Effector memory CD8-positive, alpha-beta T cell (primary cell): Measurements from ENCODE around the gene CXCL13.
"Not testable (repeated sequence)": the region's sequence is repeated elsewhere in the genome, so short reads cannot be mapped to it uniquely, and the experiment has no call there.

Experiments used
- ATAC-seq: fragments of 150-1000 bp; cut with Tn5 transposase; replicated peaks from 2 replicates; pipeline ENCODE4 v1.10.0; 2021; ENCODE audit warnings: mild to moderate bottlenecking, moderate library complexity
- DNase-seq, 3 experiments: peaks; one replicate each; pipeline ENCODE4 v3.0.0; 2021
- H3K27ac Mint-ChIP-seq, 2 donors: one replicate each; pipeline ENCODE4 v1.8.0; 2022; ENCODE audit warnings: mild to moderate bottlenecking in 2 of 2, mixed read lengths in 2 of 2, moderate library complexity in 2 of 2
- H3K27me3 Mint-ChIP-seq, 2 donors: one replicate each; pipeline ENCODE4 v1.8.0; 2022; ENCODE audit warnings: mixed read lengths in 2 of 2
- H3K36me3 Mint-ChIP-seq: one replicate; pipeline ENCODE4 v1.8.0; 2022; ENCODE audit warnings: mild to moderate bottlenecking, moderate library complexity, mixed read lengths; ENCODE audit not compliant: insufficient read depth
- H3K4me1 Mint-ChIP-seq, 2 donors: one replicate each; pipeline ENCODE4 v1.8.0; 2022; ENCODE audit warnings: low read depth in 2 of 2, mixed read lengths in 2 of 2
- H3K4me3 Mint-ChIP-seq, 2 donors: one replicate each; pipeline ENCODE4 v1.8.0; 2022; ENCODE audit warnings: mild to moderate bottlenecking in 2 of 2, mixed read lengths in 2 of 2, moderate library complexity in 2 of 2
- H3K9me3 Mint-ChIP-seq, 2 donors: one replicate each; pipeline ENCODE4 v1.8.0; 2022; ENCODE audit warnings: mixed read lengths in 2 of 2
- total RNA-seq, 9 experiments: gene quantifications; one replicate each; lab custom pipeline; 2026; lab: John Stamatoyannopoulos, UW

The CXCL13 gene, protein sequence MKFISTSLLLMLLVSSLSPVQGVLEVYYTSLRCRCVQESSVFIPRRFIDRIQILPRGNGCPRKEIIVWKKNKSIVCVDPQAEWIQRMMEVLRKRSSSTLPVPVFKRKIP
- total RNA-seq: 0 to 0.30 (median 0) reads per million in 9 experiments

GRCh38 chr4:77605210-77605902 lies at the start of gene CXCL13:
Gene CXCL13, plus strand, starts transcription at chr4:77605820. Its CDS starts 46 bp downstream, at chr4:77605866.
- ATAC-seq: no peak
- H3K36me3 Mint-ChIP-seq: no peaks in the 10 kb centered on the region
- no peak within 1 kb of the TSS for H3K4me3 Mint-ChIP-seq
- H3K27me3 Mint-ChIP-seq: peaks cover 6 to 8% of the 10 kb centered on the region in 2 donors
- no peaks in the 10 kb centered on the region for H3K9me3 Mint-ChIP-seq
- H3K4me1 Mint-ChIP-seq: no peaks in the 10 kb centered on the region
- H3K27ac Mint-ChIP-seq: no peak within 1 kb of the TSS
- no peak for DNase-seq

DNA sequence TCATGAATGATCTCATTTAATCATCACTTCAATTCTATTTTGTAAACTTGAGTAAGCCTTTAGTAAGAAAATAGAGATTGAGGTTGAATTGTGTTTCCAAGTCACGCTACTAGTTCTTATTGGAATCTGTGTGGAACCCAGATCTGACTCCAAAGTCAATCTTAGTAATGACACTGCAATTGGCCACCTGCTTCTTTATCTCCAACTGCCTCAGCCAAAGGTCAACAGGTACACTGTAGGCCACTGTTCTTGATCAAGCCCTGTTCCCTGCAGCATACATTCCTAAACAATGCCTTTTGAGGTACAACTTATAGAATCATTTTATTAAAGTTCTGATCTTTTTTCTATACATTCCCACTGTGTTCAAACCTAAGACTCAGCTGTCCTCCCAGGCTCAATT lies 45.5 kb upstream of the CXCL13 start:
- no peak for DNase-seq
- peaks cover 5 to 11% of the 10 kb centered on the region in 2 donors for H3K27me3 Mint-ChIP-seq
- no peaks in the 10 kb centered on the region for H3K9me3 Mint-ChIP-seq
- no peak for ATAC-seq
- H3K36me3 Mint-ChIP-seq: no peaks in the 10 kb centered on the region
- no peak overlapping the region for H3K4me3 Mint-ChIP-seq
- peaks cover 0 to 1% of the 10 kb centered on the region in 2 donors for H3K4me1 Mint-ChIP-seq
- H3K27ac Mint-ChIP-seq: no peak overlapping the region

DNA sequence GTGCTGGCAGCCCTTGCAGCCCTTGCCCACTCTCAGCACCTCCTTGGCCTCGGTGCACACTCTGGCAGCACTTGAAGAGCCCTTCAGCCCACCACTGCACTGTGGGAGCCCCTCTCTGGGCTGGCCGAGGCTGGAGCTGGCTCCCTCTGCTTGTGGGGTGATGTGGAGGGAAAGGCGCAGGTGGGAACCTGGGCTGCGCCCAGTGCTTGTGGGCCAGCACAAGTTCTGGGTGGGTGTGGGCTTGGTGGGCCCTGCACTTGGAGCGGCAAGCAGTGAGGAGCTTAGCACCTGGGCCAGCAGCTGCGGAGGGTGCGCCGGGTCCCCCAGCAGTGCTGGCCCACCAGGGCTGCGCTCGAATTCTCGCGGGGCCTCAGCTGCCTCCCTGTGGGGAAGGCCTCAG lies 43.9 kb upstream of the CXCL13 start:
- H3K4me3 Mint-ChIP-seq, H3K27ac Mint-ChIP-seq, ATAC-seq, DNase-seq, H3K4me1 Mint-ChIP-seq, H3K9me3 Mint-ChIP-seq, H3K36me3 Mint-ChIP-seq: not testable (repeated sequence)
- peaks cover 6 to 11% of the 10 kb centered on the region in 2 donors for H3K27me3 Mint-ChIP-seq

GRCh38 chr4:77564231-77564630 lies 41.4 kb upstream of the CXCL13 start:
- Mint-ChIP-seq H3K4me1 (peaks cover 0 to 1% of the 10 kb centered on the region in 2 donors), H3K9me3 (peaks cover 0 to 8% of the 10 kb centered on the region in 2 donors), H3K36me3 (no peaks in the 10 kb centered on the region), H3K27ac (no peak overlapping the region), H3K27me3 (peaks cover 24 to 35% of the 10 kb centered on the region in 2 donors), H3K4me3 (no peak overlapping the region)
- no peak for DNase-seq
- ATAC-seq: no peak

GRCh38 chr4:77566148-77566547 lies 39.5 kb upstream of the CXCL13 start:
- Mint-ChIP-seq H3K9me3 (peaks cover 0 to 8% of the 10 kb centered on the region in 2 donors), H3K36me3 (no peaks in the 10 kb centered on the region), H3K4me3 (no peak overlapping the region), H3K27ac (no peak overlapping the region), H3K27me3 (peaks cover 24 to 42% of the 10 kb centered on the region in 2 donors), H3K4me1 (no peaks in the 10 kb centered on the region)
- no peak for ATAC-seq
- DNase-seq: no peak

DNA sequence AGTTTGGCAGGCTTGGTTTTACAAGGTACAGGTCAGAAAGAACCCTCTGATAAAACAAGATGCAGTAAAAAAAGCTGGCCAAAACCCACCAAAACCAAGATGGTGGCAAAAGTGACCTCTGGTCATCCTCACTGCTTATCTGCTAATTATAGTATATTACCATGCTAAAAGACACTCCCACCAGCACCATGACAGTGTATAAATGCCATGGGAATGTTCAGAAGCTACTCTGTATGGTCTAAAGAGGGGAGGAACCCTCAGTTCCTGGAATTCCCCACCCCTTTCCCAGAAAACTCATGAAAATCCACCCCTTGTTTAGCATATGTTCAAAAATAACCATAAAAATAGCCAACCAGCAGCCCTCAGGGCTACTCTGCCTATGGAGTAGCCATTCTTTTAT lies 38.1 kb upstream of the CXCL13 start:
- ATAC-seq (no peak), DNase-seq (no peak)
- no peaks in the 10 kb centered on the region for H3K36me3 Mint-ChIP-seq
- H3K27ac Mint-ChIP-seq: no peak overlapping the region
- H3K9me3 Mint-ChIP-seq: peaks cover 0 to 9% of the 10 kb centered on the region in 2 donors
- H3K4me1 Mint-ChIP-seq: no peaks in the 10 kb centered on the region
- no peak overlapping the region for H3K4me3 Mint-ChIP-seq
- H3K27me3 Mint-ChIP-seq: peaks cover 24 to 42% of the 10 kb centered on the region in 2 donors

- H3K4me3 Mint-ChIP-seq, H3K4me1 Mint-ChIP-seq, DNase-seq, H3K36me3 Mint-ChIP-seq, ATAC-seq, H3K27ac Mint-ChIP-seq: not testable (repeated sequence)
- peaks cover 19 to 31% of the 10 kb centered on the region in 2 donors for H3K27me3 Mint-ChIP-seq
- H3K9me3 Mint-ChIP-seq: peaks cover 0 to 15% of the 10 kb centered on the region in 2 donors
These were observed 35.0 kb upstream of the CXCL13 start for GRCh38 chr4:77570508-77571214.

DNA sequence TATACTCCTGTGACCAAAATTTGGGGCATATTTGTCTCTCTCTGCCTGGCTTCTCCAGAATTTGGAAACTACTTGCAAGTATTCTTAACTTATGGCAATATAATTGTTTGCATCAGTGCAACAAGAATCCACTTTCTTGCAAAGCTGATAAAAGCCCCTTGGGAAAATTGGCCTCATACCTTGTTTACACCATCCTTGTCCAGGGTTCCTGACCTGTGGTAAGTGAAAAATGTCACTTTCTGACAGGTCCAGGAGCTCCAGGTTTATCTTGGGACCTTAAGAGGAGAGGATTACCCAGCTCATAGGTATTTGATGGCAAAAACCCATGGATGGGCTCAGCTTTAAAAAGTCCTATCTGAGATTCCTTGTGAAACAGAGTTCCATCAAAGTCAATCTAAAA lies 29.3 kb upstream of the CXCL13 start:
- ATAC-seq (no peak), DNase-seq (no peak)
- Mint-ChIP-seq H3K27me3 (peaks cover under 1 to 7% of the 10 kb centered on the region in 2 donors), H3K36me3 (no peaks in the 10 kb centered on the region), H3K4me1 (no peaks in the 10 kb centered on the region), H3K9me3 (peaks cover 0 to 7% of the 10 kb centered on the region in 2 donors), H3K27ac (no peak overlapping the region), H3K4me3 (no peak overlapping the region)

DNA sequence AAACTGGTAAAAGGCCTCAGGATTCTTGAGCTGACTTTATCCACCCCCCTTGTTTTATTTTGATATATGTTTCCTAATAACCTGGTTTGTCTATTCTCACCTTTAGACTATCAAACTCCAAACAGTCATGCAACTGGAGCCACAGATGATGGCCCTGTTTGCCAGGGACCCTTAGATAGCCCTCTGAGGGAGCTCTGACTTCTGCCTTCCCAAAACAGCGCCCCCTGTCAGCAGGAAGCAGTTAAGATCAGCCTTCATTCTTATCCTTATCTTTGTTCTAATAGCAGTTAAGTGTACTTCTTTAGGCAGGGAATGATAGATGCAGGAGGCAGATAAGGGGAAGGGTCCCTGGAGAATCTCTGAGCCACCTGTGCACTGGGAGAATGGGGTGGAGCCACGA lies 27.5 kb upstream of the CXCL13 start:
- Mint-ChIP-seq H3K9me3 (peaks cover 0 to under 1% of the 10 kb centered on the region in 2 donors), H3K27me3 (peaks cover 13 to 21% of the 10 kb centered on the region in 2 donors), H3K4me1 (no peaks in the 10 kb centered on the region), H3K36me3 (no peaks in the 10 kb centered on the region), H3K4me3 (no peak overlapping the region), H3K27ac (no peak overlapping the region)
- ATAC-seq (no peak), DNase-seq (no peak)

DNA sequence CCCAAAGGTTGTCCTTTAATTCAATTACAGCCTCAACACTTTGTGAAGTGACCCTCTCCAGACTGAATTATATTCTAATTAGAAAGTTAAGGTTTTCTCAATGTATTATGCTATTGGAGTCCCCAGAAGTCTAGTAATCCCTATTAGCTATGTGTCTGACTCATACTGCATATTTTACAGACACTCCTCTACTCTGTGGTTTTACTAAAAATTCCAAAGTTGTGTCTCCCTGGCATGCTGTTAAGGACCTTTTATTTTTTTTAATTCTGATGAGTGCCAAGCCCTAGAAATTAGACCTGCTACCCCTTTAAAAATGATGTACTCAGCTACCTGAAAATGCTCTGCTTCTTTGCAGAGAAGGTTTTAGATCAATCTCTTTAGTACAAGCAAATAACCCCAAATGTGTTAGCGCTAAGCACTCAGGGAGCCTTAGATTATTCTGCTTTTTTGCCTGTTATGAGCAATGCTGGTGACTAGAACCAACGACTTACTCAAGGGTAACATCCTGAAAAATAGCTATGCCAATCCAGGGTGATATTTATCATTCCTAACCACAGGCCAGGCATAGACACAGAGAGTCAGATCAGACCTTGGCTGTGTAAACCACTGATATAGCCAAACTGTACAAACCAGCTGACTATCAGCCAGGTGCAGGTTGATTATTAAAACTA lies 26.1 kb upstream of the CXCL13 start:
- Mint-ChIP-seq H3K27me3 (peaks cover 13 to 32% of the 10 kb centered on the region in 2 donors), H3K36me3 (no peaks in the 10 kb centered on the region), H3K9me3 (no peaks in the 10 kb centered on the region), H3K4me1 (no peaks in the 10 kb centered on the region), H3K27ac (no peak overlapping the region), H3K4me3 (no peak overlapping the region)
- ATAC-seq (no peak), DNase-seq (no peak)

GRCh38 chr4:77581724-77582123 lies 23.9 kb upstream of the CXCL13 start:
- Mint-ChIP-seq H3K4me3 (no peak overlapping the region), H3K27me3 (peaks cover 13 to 32% of the 10 kb centered on the region in 2 donors), H3K27ac (no peak overlapping the region), H3K4me1 (peaks cover 5 to 6% of the 10 kb centered on the region in 2 donors), H3K9me3 (no peaks in the 10 kb centered on the region), H3K36me3 (no peaks in the 10 kb centered on the region)
- ATAC-seq: no peak
- no peak for DNase-seq

DNA sequence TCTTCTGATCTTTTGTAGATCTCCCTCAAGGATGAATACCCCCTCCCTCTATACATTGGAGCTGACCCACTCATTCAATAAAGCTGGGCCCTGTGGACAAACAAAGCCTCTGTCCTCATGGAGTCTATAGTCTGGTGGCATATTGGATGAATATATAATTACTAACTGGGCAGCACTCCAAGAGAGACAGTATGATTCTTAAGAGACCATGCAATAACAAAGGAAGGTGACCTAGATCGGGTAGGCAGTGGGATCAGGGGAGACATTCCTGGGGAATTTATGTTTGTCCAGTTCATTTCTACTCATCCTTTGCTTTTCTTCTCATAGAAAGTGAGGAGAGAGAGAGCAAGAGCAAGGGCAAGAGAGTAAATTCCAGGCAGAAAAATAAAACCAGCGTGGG lies 23.5 kb upstream of the CXCL13 start:
- Mint-ChIP-seq H3K27ac (no peak overlapping the region), H3K4me1 (peaks cover 6 to 10% of the 10 kb centered on the region in 2 donors), H3K27me3 (peaks cover 13 to 32% of the 10 kb centered on the region in 2 donors), H3K4me3 (no peak overlapping the region), H3K9me3 (no peaks in the 10 kb centered on the region), H3K36me3 (no peaks in the 10 kb centered on the region)
- DNase-seq: no peak
- no peak for ATAC-seq

DNA sequence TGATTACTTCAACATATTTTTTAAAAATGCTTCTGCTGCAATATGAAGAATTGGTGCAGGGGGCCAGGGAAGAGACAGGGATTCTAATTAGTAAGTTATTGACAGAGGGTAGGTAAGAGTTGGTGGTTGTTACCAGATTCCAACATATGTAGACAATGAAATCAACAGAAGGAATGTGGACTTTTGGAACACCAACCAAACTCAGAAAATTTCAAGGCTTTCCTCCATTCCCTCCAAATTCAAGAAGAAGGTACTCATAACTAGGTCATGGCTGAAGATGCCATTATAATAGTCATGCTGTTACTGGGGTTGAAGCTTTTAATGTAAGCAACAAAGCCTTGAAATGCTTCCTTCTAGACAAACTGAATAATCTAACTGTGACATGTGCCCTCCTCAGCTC lies 22.9 kb upstream of the CXCL13 start:
- no peak for DNase-seq
- Mint-ChIP-seq H3K36me3 (no peaks in the 10 kb centered on the region), H3K4me3 (no peak overlapping the region), H3K9me3 (no peaks in the 10 kb centered on the region), H3K4me1 (peaks cover 11 to 15% of the 10 kb centered on the region in 2 donors), H3K27ac (no peak overlapping the region), H3K27me3 (peaks cover 13 to 32% of the 10 kb centered on the region in 2 donors)
- no peak for ATAC-seq
